Ovary (tissue), 9 donors: ENCODE results near the gene ITGAL. TPM values are rescaled to one million over a fixed set of nuclear protein-coding genes. Genes with fewer than 3 reads are reported as not detected.

Experiments used
- DNase-seq, 5 donors: peaks; one replicate each; pipeline ENCODE4 v3.0.0-alpha.2; 2019 to 2020
- H3K27ac ChIP-seq, 2 donors: fragments of 200-600 bp; one replicate each; pipeline versions ENCODE4 v1.5.1 to v1.8.0; 2019 to 2022
- H3K27me3 ChIP-seq: fragments of 200-600 bp; one replicate; pipeline ENCODE4 v1.8.0; 2022
- H3K36me3 ChIP-seq: fragments of 200-600 bp; sonication (generic); one replicate; pipeline ENCODE4 v1.5.1; 2019
- H3K4me1 ChIP-seq: one replicate; pipeline ENCODE4 v1.8.1; 2013; ENCODE audit warnings: mild to moderate bottlenecking, moderate library complexity; ENCODE audit not compliant: insufficient read depth
- H3K4me3 ChIP-seq: fragments of 200-600 bp; sonication (generic); one replicate; pipeline ENCODE4 v1.5.1; 2017
- H3K9me3 ChIP-seq, 2 donors: fragments of 200-600 bp in 1 of 2; sonication (generic) in 1 of 2; one replicate each; pipeline versions ENCODE4 v1.5.1 to v1.8.1; 2013 to 2019; ENCODE audit warnings: mild to moderate bottlenecking in 1 of 2, moderate library complexity in 1 of 2
- EP300 ChIP-seq: sonication (generic); formaldehyde crosslinking; IDR thresholded peaks from one replicate; pipeline ENCODE4 v1.6.1; 2017; ENCODE audit warnings: antibody characterized with exemption
- POLR2A ChIP-seq: fragments of 450-650 bp; IDR thresholded peaks from one replicate; pipeline ENCODE4 v1.6.1; 2017; ENCODE audit warnings: antibody characterized with exemption, mild to moderate bottlenecking, moderate library complexity
- WGBS, 3 donors: extraction: QIAGEN DNeasy Blood & Tissue Kit in 1 of 3; methylation state at CpG; one replicate each; pipeline versions ENCODE4 v1.1.5 to v1.1.7; 2013 to 2017; 5-methylcytosine and 5-hydroxymethylcytosine counted together
- intact Hi-C, 4 donors: fragments of 100-400 bp; cut with DNase I; formaldehyde crosslinking; loops; one replicate each; pipeline versions ENCODE4 v1.11.0 to v1.15.1; 2022 to 2023
- polyA plus RNA-seq, 2 donors: library from polyadenylated mRNA; stranded (reverse); fragments of 200-250 nt in 1 of 2; fragments of 350-450 nt in 1 of 2; fragmentation: Illumina TruSeq in 1 of 2; extraction: RNeasy Lipid Tissue Mini Kit (QIAGEN cat#74804) in 1 of 2; gene quantifications; one replicate each; pipeline ENCODE4 v1.2.3, GENCODE V29; 2013 to 2014
- total RNA-seq, 7 donors: library from RNA; depleted of rRNA in 2 of 7; stranded (reverse); fragments of >200 nt in 2 of 7; fragmentation: NEBNext Ultra II Directional in 3 of 7; extraction: Animal tissue kit (Norgen Biotek cat#: 25700) in 3 of 7; gene quantifications; one replicate each; pipeline versions ENCODE4 v1.1.0 to v1.2.4, GENCODE V29; 2016 to 2023
- TF ChIP-seq, protein P1 (sequence below), 3 donors: fragments of 450-650 bp in 2 of 3; fragments of 200-600 bp in 1 of 3; IDR thresholded peaks; one replicate each; pipeline versions ENCODE4 v1.5.1 to v1.8.0; 2016 to 2022; ENCODE audit warnings: antibody characterized with exemption in 3 of 3, mild to moderate bottlenecking in 1 of 3
- donor health status: DM: no; HTN: no; CAD: no; lungs with moderate emphysema.
- donor health status: DM: no; HTN: no; CAD: no.
- donor health status: Bipolar disorder and iron deficiency.
- donor health status: DM: yes; HTN: yes; CAD: no.
- donor health status: DM: no; HTN: no; CAD: no.
- donor health status: DM: yes; HTN: yes; CAD: no.

The ITGAL gene
- total and polyA plus RNA-seq, 9 donors = 0.90 to 13.1 (median 2.0) TPM

DNA sequence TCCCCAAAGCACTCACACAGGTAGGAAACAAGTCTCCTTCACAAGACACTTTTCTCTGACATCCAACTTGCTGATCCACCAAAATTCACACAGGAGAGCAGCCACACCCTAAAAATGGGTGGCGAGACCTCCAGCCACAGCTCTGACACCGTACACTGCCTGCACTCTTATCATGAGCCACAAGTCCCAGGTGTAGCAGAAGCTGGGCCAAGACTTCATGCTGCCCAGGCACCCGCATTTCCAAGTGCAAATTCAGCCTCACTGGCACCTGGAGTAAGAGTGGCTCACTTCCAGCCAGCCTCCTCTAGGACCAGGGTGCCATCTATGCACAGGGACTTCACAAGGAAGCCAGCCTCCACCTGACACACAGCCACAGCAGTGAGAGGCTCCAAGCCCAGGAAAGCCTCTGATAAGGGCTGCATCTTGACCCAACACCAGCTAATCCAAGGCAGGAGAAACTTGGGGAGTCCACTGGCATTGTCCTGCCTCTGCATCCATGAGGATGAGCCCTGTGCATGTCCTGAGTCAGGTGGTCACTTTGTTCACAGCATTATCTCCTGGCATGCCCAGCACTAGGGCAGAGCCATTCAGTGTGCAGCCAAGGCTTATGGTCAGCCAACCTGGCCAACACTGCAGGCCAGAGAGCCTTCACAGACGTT is 56.4 kb downstream of the ITGAL start:
- TF ChIP-seq EP300 (no peak), POLR2A (no peak)
- TF ChIP-seq, protein P1, sequence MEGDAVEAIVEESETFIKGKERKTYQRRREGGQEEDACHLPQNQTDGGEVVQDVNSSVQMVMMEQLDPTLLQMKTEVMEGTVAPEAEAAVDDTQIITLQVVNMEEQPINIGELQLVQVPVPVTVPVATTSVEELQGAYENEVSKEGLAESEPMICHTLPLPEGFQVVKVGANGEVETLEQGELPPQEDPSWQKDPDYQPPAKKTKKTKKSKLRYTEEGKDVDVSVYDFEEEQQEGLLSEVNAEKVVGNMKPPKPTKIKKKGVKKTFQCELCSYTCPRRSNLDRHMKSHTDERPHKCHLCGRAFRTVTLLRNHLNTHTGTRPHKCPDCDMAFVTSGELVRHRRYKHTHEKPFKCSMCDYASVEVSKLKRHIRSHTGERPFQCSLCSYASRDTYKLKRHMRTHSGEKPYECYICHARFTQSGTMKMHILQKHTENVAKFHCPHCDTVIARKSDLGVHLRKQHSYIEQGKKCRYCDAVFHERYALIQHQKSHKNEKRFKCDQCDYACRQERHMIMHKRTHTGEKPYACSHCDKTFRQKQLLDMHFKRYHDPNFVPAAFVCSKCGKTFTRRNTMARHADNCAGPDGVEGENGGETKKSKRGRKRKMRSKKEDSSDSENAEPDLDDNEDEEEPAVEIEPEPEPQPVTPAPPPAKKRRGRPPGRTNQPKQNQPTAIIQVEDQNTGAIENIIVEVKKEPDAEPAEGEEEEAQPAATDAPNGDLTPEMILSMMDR (IDR thresholded peaks at IDR 0.05) = no peak

DNA sequence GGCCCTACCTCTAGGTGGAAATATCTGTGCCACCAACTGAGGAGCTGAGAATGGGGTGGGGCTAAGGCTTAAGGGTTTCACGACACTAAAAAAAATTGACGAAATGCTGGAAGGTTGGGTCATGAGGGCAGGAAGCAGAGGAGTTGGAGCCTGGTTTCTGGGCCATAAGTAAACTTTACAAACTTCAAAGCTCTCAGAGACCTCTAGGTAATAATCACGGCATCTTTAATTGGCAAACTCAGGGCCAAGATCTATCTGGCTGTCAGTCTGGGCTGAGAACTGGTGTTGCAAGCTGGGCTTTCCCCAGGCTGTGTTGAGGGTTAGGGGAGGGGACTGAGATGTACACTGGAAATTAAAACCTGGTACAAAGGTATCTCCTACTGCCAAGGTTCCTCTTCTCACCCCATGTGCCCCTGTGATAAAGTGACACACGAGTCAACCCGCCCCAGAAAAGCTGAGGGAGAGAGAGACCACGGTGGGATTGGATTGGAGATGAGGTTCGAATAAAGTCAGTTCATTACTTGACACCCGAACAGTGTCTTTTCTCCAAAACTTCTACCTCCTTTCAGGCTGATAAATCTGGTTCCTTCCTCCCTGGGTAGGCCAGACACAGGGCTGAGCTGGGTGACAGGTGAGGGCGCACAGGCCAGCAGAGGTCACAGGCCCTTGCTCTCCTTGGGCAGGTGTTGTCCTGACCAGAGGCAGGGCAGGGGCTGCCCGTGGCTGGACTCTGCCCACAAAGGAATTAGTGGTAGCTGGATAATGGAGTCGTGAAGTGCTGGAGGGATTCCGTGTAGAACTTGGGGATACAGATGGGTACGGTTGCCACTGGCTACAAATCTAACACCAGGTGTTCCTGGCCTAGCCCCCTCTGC is 57.9 kb downstream of the ITGAL start:
- 79 to 82% (median 81%) methylated on average over 13 of the region's 13 CpGs for WGBS, 3 donors
- intact Hi-C loops = loop anchor here in 1 of 4 donors (10.0 kb wide), 1 partner anchor 476 kb away; a partner anchor contains a TSS

More for the DNA sequence above, 56.4 kb downstream of the ITGAL start:
- no peak for DNase-seq
- H3K36me3 ChIP-seq = no peaks in the 10 kb centered on the region
- intact Hi-C loops = loop anchor here in 2 of 4 donors (10.0 kb wide), 2 partner anchors 94 to 444 kb away; partner anchors contain the start of gene DCTPP1 (in 1 of the 2)
- peaks cover 8% of the 10 kb centered on the region for H3K4me1 ChIP-seq
- H3K27ac ChIP-seq = peak overlapping the region in 1 of 2 donors; percentile 97
- no peak overlapping the region for H3K4me3 ChIP-seq
- no peaks in the 10 kb centered on the region for H3K27me3 ChIP-seq
- H3K9me3 ChIP-seq = no peaks in the 10 kb centered on the region
- 58 to 71% (median 66%) methylated on average over 4 of the region's 4 CpGs for WGBS, 3 donors

DNA sequence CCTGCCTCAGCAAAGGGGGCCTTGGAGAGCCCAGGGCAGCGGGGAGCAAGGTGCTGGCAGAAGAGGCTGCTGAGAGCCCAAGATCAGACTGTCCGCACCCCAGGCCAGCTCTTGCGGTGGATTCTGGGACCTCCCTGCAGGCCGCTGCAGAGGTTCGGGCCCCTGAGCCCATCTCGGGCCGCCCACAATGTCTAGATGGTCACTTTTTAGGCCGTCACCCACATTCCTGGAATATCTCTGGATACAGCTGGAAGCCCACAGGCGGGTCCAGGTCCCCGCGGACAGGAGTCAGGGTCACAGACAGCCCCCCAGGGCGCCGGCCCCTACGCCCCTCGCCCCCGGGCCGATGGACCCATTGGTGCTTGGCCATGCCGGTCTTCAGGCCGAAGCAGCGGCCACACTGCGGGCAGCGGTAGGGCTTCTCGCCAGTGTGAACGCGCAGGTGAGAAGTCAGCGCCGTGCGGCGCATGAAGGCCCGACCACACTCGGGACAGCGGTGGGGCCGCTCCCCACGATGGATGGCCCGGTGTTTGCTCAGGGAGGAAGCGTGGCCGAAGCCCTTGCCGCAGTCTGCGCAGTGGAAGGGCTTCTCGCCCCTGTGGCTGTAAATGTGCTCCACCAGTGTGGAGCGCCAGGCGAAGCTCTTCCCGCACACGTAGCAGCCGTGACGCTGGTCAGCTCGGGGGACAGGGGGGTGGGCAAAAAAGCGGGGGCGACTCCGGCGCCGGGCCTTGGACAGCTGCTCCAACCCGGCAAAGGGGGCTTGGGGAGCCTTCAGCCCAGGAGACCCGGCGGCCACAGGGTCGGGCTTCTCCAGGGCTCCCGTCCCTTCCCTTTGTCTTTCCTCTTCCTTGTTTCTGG is 60.0 kb downstream of the ITGAL start:
- Histone ChIP-seq H3K9me3 (no peaks in the 10 kb centered on the region), H3K4me3 (no peak overlapping the region), H3K36me3 (no peaks in the 10 kb centered on the region), H3K27ac (no peak overlapping the region), H3K4me1 (peaks cover 10% of the 10 kb centered on the region), H3K27me3 (no peaks in the 10 kb centered on the region)
- peak in 1 of 5 donors; percentile 43 for DNase-seq
- intact Hi-C loops = loop anchor here in 1 of 4 donors (10.0 kb wide), 1 partner anchor 478 kb away; a partner anchor contains a TSS
- WGBS, 3 donors = 91 to 94% (median 91%) methylated on average over 56 to 57 of the region's 57 CpGs
- TF ChIP-seq, protein P1 (IDR thresholded peaks at IDR 0.05) = no peak
- TF ChIP-seq POLR2A (no peak), EP300 (no peak)

More for the DNA sequence above, 57.9 kb downstream of the ITGAL start:
- no peak overlapping the region for H3K4me3 ChIP-seq
- H3K4me1 ChIP-seq = peaks cover 8% of the 10 kb centered on the region
- DNase-seq = no peak
- no peak overlapping the region for H3K27ac ChIP-seq
- no peaks in the 10 kb centered on the region for H3K36me3 ChIP-seq
- no peaks in the 10 kb centered on the region for H3K27me3 ChIP-seq
- no peaks in the 10 kb centered on the region for H3K9me3 ChIP-seq
- TF ChIP-seq, protein P1 (IDR thresholded peaks at IDR 0.05) = no peak
- TF ChIP-seq EP300 (no peak), POLR2A (no peak)

DNA sequence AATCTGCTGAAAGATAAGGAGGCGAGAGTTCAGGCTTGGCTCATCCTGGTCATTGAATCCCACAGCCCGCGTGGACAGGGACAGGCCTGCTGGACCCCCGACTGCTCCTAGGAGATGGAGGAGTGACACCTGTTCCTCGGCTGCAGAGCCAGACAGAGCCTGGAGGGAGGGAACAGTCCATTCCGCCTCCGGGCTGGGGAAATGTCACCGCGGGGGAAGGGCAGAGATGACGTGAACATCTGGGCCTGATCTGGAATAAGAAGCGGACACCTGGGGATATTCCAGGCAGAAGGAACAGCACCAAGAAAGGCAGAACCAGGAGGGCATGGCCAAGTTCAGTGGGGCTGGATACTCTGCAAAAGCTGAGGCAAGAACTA is 60.6 kb downstream of the ITGAL start:
- no peaks in the 10 kb centered on the region for H3K36me3 ChIP-seq
- WGBS, 3 donors = 57 to 64% (median 59%) methylated on average over 11 of the region's 11 CpGs
- H3K9me3 ChIP-seq = no peaks in the 10 kb centered on the region
- no peaks in the 10 kb centered on the region for H3K27me3 ChIP-seq
- no peak overlapping the region for H3K4me3 ChIP-seq
- peak in 1 of 5 donors; percentile 43 for DNase-seq
- TF ChIP-seq POLR2A (no peak), EP300 (no peak)
- TF ChIP-seq, protein P1 (IDR thresholded peaks at IDR 0.05) = no peak
- no peak overlapping the region for H3K27ac ChIP-seq
- intact Hi-C loops = loop anchor here in 1 of 4 donors (10.0 kb wide), 1 partner anchor 478 kb away; a partner anchor contains a TSS
- H3K4me1 ChIP-seq = peaks cover 7% of the 10 kb centered on the region
